OCI-LY3 (cell line): Measurements from ENCODE around the gene TREX2.

ENCODE experiments used
- H2AFZ ChIP-seq: fragments of 200-600, 300-600 bp; shearing (Covaris generic); 2 replicates; pipeline ENCODE4 v1.6.0; 2014; ENCODE audit warnings: antibody characterized with exemption, low read depth, low read length
- H3K27ac ChIP-seq: fragments of 200-600, 300-600 bp; sonication (generic); 2 replicates; pipeline ENCODE4 v1.5.1; 2014; ENCODE audit warnings: mild to moderate bottlenecking, low read length, moderate library complexity, mixed read lengths
- H3K27me3 ChIP-seq: fragments of 200-600, 300-600 bp; sonication (generic); 2 replicates; pipeline ENCODE4 v1.6.1; 2014; ENCODE audit warnings: low read depth, low read length, mixed read lengths
- H3K36me3 ChIP-seq: fragments of 200-600, 300-600 bp; sonication (generic); replicated peaks from 2 replicates; pipeline ENCODE3; 2014; ENCODE audit warnings: low read depth, low read length, mixed read lengths
- H3K4me1 ChIP-seq: fragments of 300-600, 200-600 bp; sonication (generic); 2 replicates; pipeline ENCODE4 v1.6.1; 2014; ENCODE audit warnings: low read length, mixed read lengths
- H3K4me2 ChIP-seq: fragments of 200-600, 300-600 bp; sonication (generic); 2 replicates; pipeline ENCODE4 v1.6.1; 2014; ENCODE audit warnings: low read length, mixed read lengths
- H3K4me3 ChIP-seq: fragments of 300-600, 200-600 bp; sonication (generic); 2 replicates; pipeline ENCODE4 v1.5.1; 2014; ENCODE audit warnings: antibody characterized with exemption, mild to moderate bottlenecking, low read length, moderate library complexity
- H3K79me2 ChIP-seq: fragments of 300-600, 200-600 bp; shearing (Covaris generic); 2 replicates; pipeline ENCODE4 v1.6.1; 2014; ENCODE audit warnings: mild to moderate bottlenecking, low read length, mixed read lengths
- H3K9ac ChIP-seq: fragments of 300-600, 200-600 bp; shearing (Covaris generic); 2 replicates; pipeline ENCODE4 v1.6.0; 2014; ENCODE audit warnings: mild to moderate bottlenecking, low read length, moderate library complexity
- H3K9me3 ChIP-seq: fragments of 200-600, 300-600 bp; shearing (Covaris generic); 2 replicates; pipeline ENCODE4 v1.6.1; 2014; ENCODE audit warnings: low read length, mixed read lengths; ENCODE audit not compliant: insufficient read depth
- H4K20me1 ChIP-seq: fragments of 200-600, 300-600 bp; sonication (generic); 2 replicates; pipeline ENCODE4 v1.6.1; 2016; ENCODE audit warnings: low read length, mixed read lengths; ENCODE audit not compliant: insufficient read depth
- CTCF ChIP-seq: fragments of 200-600, 300-600 bp; sonication (generic); IDR thresholded peaks from 2 replicates; pipeline ENCODE4 v1.5.1; 2014; ENCODE audit warnings: antibody characterized with exemption, low read length, low read depth
- EZH2phosphoT487 ChIP-seq: fragments of 200-600 bp; shearing (Covaris generic); IDR thresholded peaks from 2 replicates; pipeline ENCODE4 v1.6.1; 2018; ENCODE audit warnings: antibody characterized with exemption, mixed run types, low read depth

The TREX2 gene

GRCh38 chrX:153494061-153494460 is 48.2 kb upstream of the TREX2 start:
- TF ChIP-seq EZH2phosphoT487 (no peak), CTCF (no peak)
- Histone ChIP-seq H3K9ac (no peak overlapping the region), H3K27ac (no peak overlapping the region), H3K4me1 (no peaks in the 10 kb centered on the region), H3K4me3 (no peak overlapping the region), H3K36me3 (no peaks in the 10 kb centered on the region), H3K79me2 (no peaks in the 10 kb centered on the region), H3K4me2 (no peak overlapping the region), H2AFZ (no peak overlapping the region), H3K9me3 (no peaks in the 10 kb centered on the region), H3K27me3 (no peaks in the 10 kb centered on the region), H4K20me1 (no peaks in the 10 kb centered on the region)

- no peaks in the 10 kb centered on the region for H4K20me1 ChIP-seq
- no peaks in the 10 kb centered on the region for H3K27me3 ChIP-seq
- H3K4me3 ChIP-seq: no peak overlapping the region
- H3K4me1 ChIP-seq: no peaks in the 10 kb centered on the region
- H3K4me2 ChIP-seq: no peak overlapping the region
- TF ChIP-seq CTCF (no peak), EZH2phosphoT487 (no peak)
- no peak overlapping the region for H3K27ac ChIP-seq
- H3K79me2 ChIP-seq: no peaks in the 10 kb centered on the region
- H3K36me3 ChIP-seq: no peaks in the 10 kb centered on the region
- H3K9me3 ChIP-seq: no peaks in the 10 kb centered on the region
- H2AFZ ChIP-seq: no peak overlapping the region
- H3K9ac ChIP-seq: no peak overlapping the region
Observed at GRCh38 chrX:153493085-153493484, 47.2 kb upstream of the TREX2 start.

GRCh38 chrX:153492543-153492942 is 46.7 kb upstream of the TREX2 start:
- H3K9me3 ChIP-seq: no peaks in the 10 kb centered on the region
- H3K4me3 ChIP-seq: no peak overlapping the region
- TF ChIP-seq CTCF (no peak), EZH2phosphoT487 (no peak)
- no peaks in the 10 kb centered on the region for H3K79me2 ChIP-seq
- no peaks in the 10 kb centered on the region for H3K27me3 ChIP-seq
- no peaks in the 10 kb centered on the region for H3K4me1 ChIP-seq
- no peak overlapping the region for H3K9ac ChIP-seq
- no peak overlapping the region for H3K4me2 ChIP-seq
- H2AFZ ChIP-seq: no peak overlapping the region
- no peaks in the 10 kb centered on the region for H3K36me3 ChIP-seq
- H3K27ac ChIP-seq: no peak overlapping the region
- H4K20me1 ChIP-seq: no peaks in the 10 kb centered on the region

GRCh38 chrX:153491918-153492317 is 46.1 kb upstream of the TREX2 start:
- H3K9ac ChIP-seq: no peak overlapping the region
- H3K36me3 ChIP-seq: no peaks in the 10 kb centered on the region
- no peaks in the 10 kb centered on the region for H3K4me1 ChIP-seq
- H3K9me3 ChIP-seq: no peaks in the 10 kb centered on the region
- no peaks in the 10 kb centered on the region for H3K79me2 ChIP-seq
- H2AFZ ChIP-seq: no peak overlapping the region
- no peak overlapping the region for H3K4me2 ChIP-seq
- H4K20me1 ChIP-seq: no peaks in the 10 kb centered on the region
- no peak overlapping the region for H3K27ac ChIP-seq
- no peak overlapping the region for H3K4me3 ChIP-seq
- TF ChIP-seq EZH2phosphoT487 (no peak), CTCF (no peak)
- H3K27me3 ChIP-seq: no peaks in the 10 kb centered on the region
